Right forelimb (tissue), 1 donor: ENCODE results near the gene IL6ST.

Experiments
- DNase-seq: peaks from one replicate; pipeline ENCODE4 v3.0.0-alpha.2; 2018

IL6ST gene

DNA sequence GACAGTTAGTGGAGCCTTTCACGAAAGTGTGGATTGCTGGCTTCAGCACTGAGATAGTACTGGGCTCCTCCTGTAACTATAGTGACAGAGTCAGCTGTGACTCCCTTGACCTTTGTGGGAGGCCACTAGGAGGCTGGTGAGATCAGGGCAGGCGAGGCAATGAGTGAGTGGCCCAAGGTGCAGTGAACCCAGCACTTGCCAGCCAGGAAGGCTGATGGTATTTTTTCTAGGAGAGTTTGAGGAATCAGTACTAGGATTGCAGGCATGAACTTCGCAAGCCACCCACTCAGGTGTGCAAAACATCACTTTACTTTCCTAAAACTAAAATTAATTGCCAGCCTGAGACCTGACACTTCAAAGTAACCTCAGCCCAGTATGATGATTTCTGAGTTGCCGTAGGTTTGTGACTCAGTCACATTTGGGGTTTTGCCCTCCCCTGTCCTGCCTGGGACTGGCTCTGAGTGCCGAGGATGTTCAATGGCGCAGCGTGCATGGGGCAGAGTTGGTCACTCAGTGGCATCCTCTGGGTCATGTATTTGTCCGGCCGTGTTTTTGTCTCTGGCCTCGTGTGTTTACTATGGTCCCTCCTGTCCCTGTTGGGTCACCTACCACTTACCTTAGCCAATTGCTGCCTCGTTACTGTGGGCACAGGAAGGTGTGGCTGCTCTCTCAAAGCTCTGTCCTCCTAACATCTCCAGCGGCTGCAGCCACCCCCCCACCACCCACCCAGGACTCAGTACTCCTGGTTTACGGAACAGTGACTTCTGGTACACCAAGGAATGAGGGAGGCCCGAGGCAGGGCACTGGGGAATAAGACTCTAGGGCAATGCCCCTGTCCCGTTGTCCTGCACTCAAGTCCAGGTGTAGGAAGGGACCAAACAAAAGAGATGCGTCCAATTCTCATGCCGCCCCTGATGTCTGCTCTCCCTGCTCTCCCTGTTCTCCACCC, 76.4 kb downstream of the IL6ST start:
- no peak for DNase-seq

DNA sequence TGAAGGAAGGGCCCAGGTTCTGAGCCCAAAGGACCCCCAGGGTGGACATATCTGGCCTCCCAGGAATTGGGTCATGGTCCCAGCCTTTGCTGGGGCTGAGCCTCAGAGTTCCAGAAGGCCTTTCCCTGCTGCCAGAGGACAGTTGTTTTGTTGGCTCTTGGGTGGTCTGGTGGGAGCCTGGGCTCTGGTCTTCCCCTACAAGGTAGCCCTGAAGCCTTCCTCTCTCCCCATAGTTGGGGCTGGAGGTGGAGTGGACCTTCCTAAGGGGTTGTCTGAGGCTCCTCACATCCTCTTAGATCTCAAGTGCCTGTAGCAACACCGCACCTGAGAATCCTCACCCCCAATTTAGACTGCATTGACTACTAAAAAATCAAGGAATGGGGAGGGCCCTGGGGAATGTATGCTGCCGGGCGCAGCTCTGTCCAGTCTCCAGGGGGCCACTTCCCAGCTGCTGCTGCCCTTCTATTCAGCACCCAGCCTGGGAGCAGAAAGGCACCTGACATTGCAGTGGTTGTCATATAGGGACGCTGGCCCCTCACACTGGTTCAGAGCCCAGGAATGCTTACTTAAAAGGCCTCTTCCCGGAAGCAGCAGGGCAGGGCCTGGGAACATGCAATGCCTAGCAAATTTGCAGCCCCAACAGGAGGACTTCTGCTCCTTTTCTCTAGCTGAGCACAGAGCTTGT, 77.2 kb downstream of the IL6ST start:
- no peak for DNase-seq

GRCh38 chr5:55916986-55917385, 77.8 kb downstream of the IL6ST start:
- no peak for DNase-seq

DNA sequence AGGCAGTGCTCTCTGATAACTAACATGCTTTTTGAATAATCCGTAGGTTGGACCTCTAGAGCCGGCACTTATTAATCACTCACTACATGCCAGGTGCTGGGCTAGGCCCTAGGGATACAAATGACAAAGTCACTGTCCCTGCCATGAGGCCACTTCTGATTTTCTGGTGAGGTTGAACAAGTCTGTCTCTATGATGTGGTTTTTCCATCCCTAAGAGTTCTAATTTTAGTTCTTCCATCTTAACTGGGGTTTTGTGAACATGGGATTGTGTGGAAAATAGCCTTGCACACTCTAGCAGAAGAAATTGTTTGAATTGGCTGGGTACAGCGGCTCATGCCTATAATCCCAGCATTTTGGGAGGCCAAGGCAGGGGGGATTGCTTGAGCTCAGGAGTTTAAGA, 79.0 kb downstream of the IL6ST start:
- DNase-seq, result no peak

GRCh38 chr5:55914971-55915370, 79.8 kb downstream of the IL6ST start:
- DNase-seq, result no peak

GRCh38 chr5:55913466-55914413, 81.0 kb downstream of the IL6ST start:
- DNase-seq, result no peak

DNA sequence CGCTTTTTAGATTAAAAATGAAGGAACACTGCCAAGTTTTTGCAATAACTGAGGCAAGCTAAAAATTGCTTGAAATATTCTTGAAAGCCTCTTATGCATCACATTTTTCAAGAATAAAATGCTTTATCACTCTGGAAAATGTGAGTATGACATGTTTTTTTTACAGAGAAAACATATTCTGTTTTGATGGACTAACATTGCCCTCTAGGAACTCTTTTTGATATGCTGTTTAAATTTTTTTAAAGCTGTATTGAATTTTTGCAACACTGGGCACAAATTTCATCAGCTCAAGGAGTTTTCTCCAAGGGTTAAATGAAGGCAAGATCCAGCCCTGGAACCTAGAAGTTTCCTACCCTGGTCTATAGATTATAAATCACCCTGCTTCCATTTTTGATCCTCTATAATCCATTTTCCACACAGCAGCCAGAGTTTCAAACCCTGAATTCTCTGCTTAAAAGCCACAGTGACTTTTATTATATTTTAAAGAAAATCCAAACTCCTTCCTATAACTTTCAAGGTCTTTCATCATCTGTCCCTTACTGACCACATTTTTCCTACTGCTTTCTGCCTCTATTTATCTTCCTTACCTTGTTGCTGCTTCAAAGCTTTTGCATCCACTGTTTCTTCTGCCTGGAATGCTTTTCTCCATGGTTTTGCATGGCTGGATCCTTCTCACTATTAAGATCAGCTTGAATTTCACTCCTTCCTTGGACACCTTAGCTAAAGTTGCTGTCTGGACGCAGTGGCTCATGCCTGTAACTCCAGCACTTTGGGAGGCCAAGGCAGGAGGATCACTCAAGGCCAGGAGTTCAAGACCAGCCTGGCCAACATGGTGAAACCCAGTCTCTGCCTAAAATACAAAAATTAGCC, 82.7 kb downstream of the IL6ST start:
- DNase-seq, result no peak

GRCh38 chr5:55908804-55909203, 86.0 kb downstream of the IL6ST start:
- no peak for DNase-seq

DNA sequence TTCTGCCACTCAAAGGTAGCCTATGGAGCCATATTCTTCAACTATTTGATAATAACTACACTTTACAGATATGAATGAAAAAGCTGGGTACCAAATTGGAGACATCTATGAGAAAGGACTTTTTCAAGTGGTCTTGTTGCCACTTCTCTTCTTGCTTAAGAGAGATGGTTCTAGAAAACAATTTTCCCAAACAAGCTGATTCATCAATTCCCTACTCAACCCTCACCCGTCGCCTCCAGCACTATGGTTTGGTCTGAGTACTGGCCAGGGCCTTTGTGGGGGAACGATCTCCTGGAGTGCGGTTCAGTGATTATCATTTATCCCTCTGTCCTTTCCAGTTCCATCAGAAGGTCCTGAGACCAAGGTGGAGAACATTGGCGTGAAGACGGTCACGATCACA, 86.8 kb downstream of the IL6ST start:
- no peak for DNase-seq

DNA sequence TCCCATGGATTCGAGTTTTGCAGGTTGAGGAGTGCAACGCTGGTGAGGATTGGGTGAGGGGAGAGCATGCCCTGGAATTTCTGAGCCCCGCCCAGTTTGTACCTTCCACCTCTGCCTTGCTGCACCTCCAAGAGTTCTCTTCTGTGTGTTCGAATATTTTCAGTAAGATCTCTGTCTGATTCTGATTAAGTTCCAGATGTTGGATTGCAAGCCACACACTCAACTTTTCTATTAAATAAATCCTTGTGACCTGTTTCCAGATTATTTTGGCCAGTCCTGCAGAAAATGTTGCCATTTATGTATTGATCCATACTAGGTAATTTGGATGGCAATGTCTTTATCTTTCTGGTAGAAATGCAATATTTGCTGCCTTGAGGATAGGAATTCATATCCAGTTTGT, 89.5 kb downstream of the IL6ST start:
- DNase-seq, result no peak

DNA sequence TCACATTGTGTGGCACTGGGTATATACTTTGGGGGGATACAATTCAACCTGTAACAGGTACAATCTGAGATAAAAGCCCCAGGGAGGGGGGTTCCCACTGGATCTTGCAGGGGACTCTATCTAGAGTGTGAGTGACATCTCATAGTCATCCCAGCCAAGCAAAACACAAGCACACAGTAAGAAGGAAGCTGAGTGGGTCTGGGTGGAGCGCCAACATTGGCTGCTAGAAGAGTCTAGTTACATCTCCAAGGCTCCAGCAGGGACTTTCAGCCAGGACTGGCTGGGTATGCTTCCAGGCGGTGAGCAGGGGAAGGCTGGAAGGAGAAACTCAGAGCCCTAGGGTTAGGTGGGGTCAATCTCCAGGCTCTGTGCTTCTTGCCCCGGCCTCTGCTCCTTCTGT, 90.6 kb downstream of the IL6ST start:
- DNase-seq, result no peak

- DNase-seq, result no peak
These were observed 91.6 kb downstream of the IL6ST start for GRCh38 chr5:55903121-55903701.

- no peak for DNase-seq
These were observed 92.1 kb downstream of the IL6ST start for GRCh38 chr5:55902696-55903095.

DNA sequence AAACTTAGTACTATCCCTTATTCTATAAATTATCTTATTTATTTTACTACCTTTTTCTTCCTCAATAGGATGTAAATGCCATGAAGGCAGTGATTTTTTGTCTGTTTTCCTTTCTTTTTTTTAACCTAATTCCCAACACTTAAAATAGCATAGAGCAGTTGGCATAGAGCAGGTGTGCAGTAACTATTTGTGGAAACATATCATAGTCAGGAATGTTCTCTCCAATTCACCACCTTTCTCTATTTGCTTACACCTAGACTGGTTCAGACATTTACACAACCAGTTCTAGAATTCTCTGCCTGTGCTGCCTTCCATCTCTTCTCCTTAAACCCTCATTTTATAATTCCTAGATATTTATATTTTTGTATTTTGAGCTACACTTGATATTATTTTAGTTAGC, 94.0 kb downstream of the IL6ST start:
- DNase-seq, result no peak

GRCh38 chr5:55900068-55900467, 94.7 kb downstream of the IL6ST start:
- no peak for DNase-seq

DNA sequence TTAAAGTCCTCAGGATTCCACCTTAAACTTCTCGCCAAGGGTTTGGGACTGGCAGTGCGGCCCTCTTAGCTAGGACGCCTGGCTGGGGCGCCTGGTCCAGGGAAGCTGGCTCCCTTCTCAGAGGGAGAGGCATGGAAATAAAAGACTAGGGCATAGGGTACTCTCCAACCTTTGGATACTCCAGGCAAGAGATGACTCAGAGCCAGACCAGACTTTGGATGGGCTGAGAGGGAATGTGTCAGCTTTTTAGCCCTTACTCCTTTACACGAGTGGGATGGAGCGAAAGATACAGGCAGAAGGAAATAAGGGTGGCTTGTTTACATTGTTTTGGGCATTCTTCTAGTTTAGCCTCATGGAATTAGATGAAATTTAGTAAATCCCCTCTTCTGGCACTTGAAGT, 95.4 kb downstream of the IL6ST start:
- DNase-seq, result no peak

GRCh38 chr5:55897905-55898304, 96.9 kb downstream of the IL6ST start:
- DNase-seq, result peak; percentile 72

GRCh38 chr5:55897206-55897894, 97.4 kb downstream of the IL6ST start:
- DNase-seq, result no peak

- no peak for DNase-seq
These were observed 98.1 kb downstream of the IL6ST start for GRCh38 chr5:55896663-55897062.

- DNase-seq, result no peak
These were observed 98.5 kb downstream of the IL6ST start for GRCh38 chr5:55896238-55896637.

GRCh38 chr5:55895346-55895745, 99.4 kb downstream of the IL6ST start:
- no peak for DNase-seq
